Pancreas (tissue), 10 donors: ENCODE results near the gene OR6V1. TPM values are rescaled to one million over a fixed set of nuclear protein-coding genes. Genes with fewer than 3 reads are reported as not detected.
"Not testable (repeated sequence)": the region's sequence is repeated elsewhere in the genome, so short reads cannot be mapped to it uniquely, and the experiment has no call there.

Source experiments
- ATAC-seq, 4 donors: fragments of 200-7000 bp; cut with Tn5 transposase; one replicate each; pipeline versions ENCODE4 v1.8.0 to v1.9.1; 2020; ENCODE audit warnings: mild to moderate bottlenecking in 4 of 4, moderate library complexity in 4 of 4
- DNase-seq, 6 donors: peaks; one replicate each; pipeline ENCODE4 v3.0.0-alpha.2; 2020
- FAIRE-seq: peaks from 2 replicates; lab custom pipeline; 2012; peaks lifted over from hg19 to GRCh38; lab: Jason Lieb, UNC
- H3K27ac ChIP-seq, 4 donors: fragments of 200-600 bp; sonication (generic); 1 replicate in 3 of 4; 2 replicates in 1 of 4; pipeline versions ENCODE4 v1.5.0 to v1.8.0; 2020
- H3K27me3 ChIP-seq, 4 donors: fragments of 200-600 bp; one replicate each; pipeline ENCODE4 v1.8.0; 2021
- H3K36me3 ChIP-seq, 3 donors: fragments of 200-600 bp; sonication (generic) in 1 of 3; one replicate each; pipeline versions ENCODE4 v1.5.0 to v1.8.0; 2020 to 2021
- H3K4me1 ChIP-seq, 3 donors: fragments of 200-600 bp; one replicate each; pipeline ENCODE4 v1.8.0; 2021
- H3K4me3 ChIP-seq, 4 donors: fragments of 200-600 bp; sonication (generic) in 2 of 4; one replicate each; pipeline versions ENCODE4 v1.5.0 to v1.8.0; 2020 to 2021
- H3K9me3 ChIP-seq, 4 donors: fragments of 200-600 bp; one replicate each; pipeline ENCODE4 v1.8.0; 2021
- WGBS, 2 donors: extraction: QIAGEN DNeasy Blood & Tissue Kit; methylation state at CpG; one replicate each; pipeline ENCODE4 v1.1.7; 2013; 5-methylcytosine and 5-hydroxymethylcytosine counted together
- intact Hi-C, 3 donors: fragments of 100-400 bp; cut with DNase I; formaldehyde crosslinking; loops; one replicate each; pipeline versions ENCODE4 v1.11.1 to v1.14.2; 2022
- polyA plus RNA-seq, 2 donors: library from polyadenylated mRNA; stranded (reverse); fragments of 200-250 nt; gene quantifications; one replicate each; pipeline ENCODE4 v1.2.3, GENCODE V29; 2013
- total RNA-seq, 6 donors: library from RNA; stranded (reverse); fragmentation: NEBNext Ultra II Directional in 4 of 6; extraction: Animal tissue kit (Norgen Biotek cat#: 25700) in 4 of 6; gene quantifications; one replicate each; pipeline versions ENCODE4 v1.2.1 to v1.2.4, GENCODE V29; 2021 to 2023
- TF ChIP-seq, protein P1 (sequence below), 4 donors: fragments of 200-600 bp; sonication (generic) in 3 of 4; IDR thresholded peaks; one replicate each; pipeline versions ENCODE4 v1.5.0 to v1.8.0; 2021; ENCODE audit warnings: antibody characterized with exemption in 4 of 4
- donor health status: healthy with polysubstance abuse.
- donor health status: DM: no; HTN: no; CAD: no; lungs with moderate emphysema.
- donor health status: DM: no; HTN: no; CAD: no.
- donor health status: control.
- donor health status: control.
- donor health status: Bipolar disorder and iron deficiency.
- donor health status: DM: yes; HTN: yes; CAD: no.
- donor health status: DM: no; HTN: no; CAD: no.
- donor health status: DM: no; HTN: no; CAD: no.
- donor health status: DM: yes; HTN: yes; CAD: no.

The OR6V1 gene
- total and polyA plus RNA-seq, 8 donors, result not detected

GRCh38 chr7:143073556-143073955, 21.4 kb downstream of the OR6V1 start:
- TF ChIP-seq, protein P1, sequence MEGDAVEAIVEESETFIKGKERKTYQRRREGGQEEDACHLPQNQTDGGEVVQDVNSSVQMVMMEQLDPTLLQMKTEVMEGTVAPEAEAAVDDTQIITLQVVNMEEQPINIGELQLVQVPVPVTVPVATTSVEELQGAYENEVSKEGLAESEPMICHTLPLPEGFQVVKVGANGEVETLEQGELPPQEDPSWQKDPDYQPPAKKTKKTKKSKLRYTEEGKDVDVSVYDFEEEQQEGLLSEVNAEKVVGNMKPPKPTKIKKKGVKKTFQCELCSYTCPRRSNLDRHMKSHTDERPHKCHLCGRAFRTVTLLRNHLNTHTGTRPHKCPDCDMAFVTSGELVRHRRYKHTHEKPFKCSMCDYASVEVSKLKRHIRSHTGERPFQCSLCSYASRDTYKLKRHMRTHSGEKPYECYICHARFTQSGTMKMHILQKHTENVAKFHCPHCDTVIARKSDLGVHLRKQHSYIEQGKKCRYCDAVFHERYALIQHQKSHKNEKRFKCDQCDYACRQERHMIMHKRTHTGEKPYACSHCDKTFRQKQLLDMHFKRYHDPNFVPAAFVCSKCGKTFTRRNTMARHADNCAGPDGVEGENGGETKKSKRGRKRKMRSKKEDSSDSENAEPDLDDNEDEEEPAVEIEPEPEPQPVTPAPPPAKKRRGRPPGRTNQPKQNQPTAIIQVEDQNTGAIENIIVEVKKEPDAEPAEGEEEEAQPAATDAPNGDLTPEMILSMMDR (IDR thresholded peaks at IDR 0.05), result no peak
- FAIRE-seq (no peak), ATAC-seq (no peak), DNase-seq (no peak)
- intact Hi-C loops, result no loop called here
- WGBS, 2 donors, result 58 to 60% methylated on average over 3 of the region's 3 CpGs
- Histone ChIP-seq H3K4me1 (no peaks in the 10 kb centered on the region), H3K4me3 (no peak overlapping the region), H3K36me3 (no peaks in the 10 kb centered on the region), H3K9me3 (no peaks in the 10 kb centered on the region), H3K27me3 (no peaks in the 10 kb centered on the region), H3K27ac (no peak overlapping the region)

- no peaks in the 10 kb centered on the region for H3K4me1 ChIP-seq
- no peak for FAIRE-seq
- H3K27ac ChIP-seq, result no peak overlapping the region
- H3K9me3 ChIP-seq, result no peaks in the 10 kb centered on the region
- no peak for DNase-seq
- H3K36me3 ChIP-seq, result no peaks in the 10 kb centered on the region
- intact Hi-C loops, result no loop called here
- no peak for ATAC-seq
- no peak overlapping the region for H3K4me3 ChIP-seq
- TF ChIP-seq, protein P1 (IDR thresholded peaks at IDR 0.05), result no peak
- H3K27me3 ChIP-seq, result no peaks in the 10 kb centered on the region
Measured at GRCh38 chr7:143074141-143074540, 22.0 kb downstream of the OR6V1 start.

GRCh38 chr7:143085109-143085508, 33.0 kb downstream of the OR6V1 start:
- Histone ChIP-seq H3K27ac (no peak overlapping the region), H3K27me3 (no peaks in the 10 kb centered on the region), H3K36me3 (no peaks in the 10 kb centered on the region), H3K4me3 (no peak overlapping the region), H3K4me1 (no peaks in the 10 kb centered on the region), H3K9me3 (no peaks in the 10 kb centered on the region)
- intact Hi-C loops, result no loop called here
- no peak for FAIRE-seq
- no peak for DNase-seq
- TF ChIP-seq, protein P1 (IDR thresholded peaks at IDR 0.05), result no peak
- WGBS, 2 donors, result 60 to 79% methylated on average over 1 of the region's 1 CpG
- ATAC-seq, result no peak

DNA sequence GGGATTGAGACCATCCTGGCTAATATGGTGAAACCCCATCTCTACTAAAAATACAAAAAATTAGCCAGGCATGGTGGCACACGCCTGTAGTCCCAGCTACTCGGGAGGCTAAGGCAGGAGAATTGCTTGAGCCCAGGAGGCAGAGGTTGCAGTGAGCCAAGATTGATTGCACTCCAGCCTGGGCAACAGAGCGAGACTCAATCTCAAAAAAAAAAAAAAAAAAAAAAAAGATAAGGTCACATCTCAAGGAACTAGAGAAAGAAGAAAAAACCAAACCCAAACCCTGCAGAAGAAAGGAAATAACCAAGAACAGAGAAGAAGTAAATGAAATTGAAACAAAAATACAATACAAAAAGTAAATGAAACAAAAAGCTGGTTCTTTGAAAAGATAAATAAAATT, 33.5 kb downstream of the OR6V1 start:
- H3K4me1 ChIP-seq, ATAC-seq, H3K36me3 ChIP-seq, H3K9me3 ChIP-seq, DNase-seq, H3K27me3 ChIP-seq, FAIRE-seq, H3K27ac ChIP-seq, H3K4me3 ChIP-seq, intact Hi-C loops: not testable (repeated sequence)
- WGBS, 2 donors, result 68 to 75% methylated on average over 3 of the region's 3 CpGs

- intact Hi-C loops, DNase-seq: not testable (repeated sequence)
- 73 to 78% methylated on average over 16 of the region's 16 CpGs for WGBS, 2 donors
Measured at GRCh38 chr7:143088549-143089231, 36.5 kb downstream of the OR6V1 start.

DNA sequence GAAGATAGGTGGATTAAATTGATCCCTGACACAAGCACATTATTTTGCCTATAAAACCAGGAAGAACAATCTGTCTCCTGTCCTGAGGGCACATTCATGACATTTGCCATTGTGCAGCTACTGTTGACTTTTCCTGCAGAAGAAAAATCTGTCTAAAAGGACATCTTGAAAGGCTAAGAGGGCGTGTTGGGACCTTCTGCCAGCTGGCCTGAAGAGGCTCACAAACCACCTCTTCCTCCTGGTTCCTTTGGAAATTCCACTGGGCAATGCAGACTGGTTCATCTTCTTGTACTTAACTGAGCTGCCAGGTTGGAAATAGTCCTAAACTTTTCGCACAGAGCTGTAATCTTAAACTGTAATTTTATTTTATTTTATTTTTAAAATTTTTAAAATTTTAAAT, 44.0 kb downstream of the OR6V1 start:
- H3K4me3 ChIP-seq, result no peak overlapping the region
- H3K9me3 ChIP-seq, result no peaks in the 10 kb centered on the region
- no peak for FAIRE-seq
- no peak for ATAC-seq
- WGBS, 2 donors, result 79 to 81% methylated on average over 2 of the region's 2 CpGs
- H3K36me3 ChIP-seq, result no peaks in the 10 kb centered on the region
- no peak for DNase-seq
- no peaks in the 10 kb centered on the region for H3K4me1 ChIP-seq
- no peaks in the 10 kb centered on the region for H3K27me3 ChIP-seq
- intact Hi-C loops, result no loop called here
- H3K27ac ChIP-seq, result no peak overlapping the region
- TF ChIP-seq, protein P1 (IDR thresholded peaks at IDR 0.05), result no peak

More at GRCh38 chr7:143088549-143089231, 36.5 kb downstream of the OR6V1 start:
- H3K9me3 ChIP-seq, FAIRE-seq, H3K27ac ChIP-seq, ATAC-seq, H3K27me3 ChIP-seq, H3K4me1 ChIP-seq, H3K4me3 ChIP-seq, H3K36me3 ChIP-seq: not testable (repeated sequence)

- WGBS, 2 donors, result 55 to 89% methylated on average over 1 of the region's 1 CpG
- intact Hi-C loops, H3K9me3 ChIP-seq, DNase-seq, H3K4me3 ChIP-seq, FAIRE-seq, H3K36me3 ChIP-seq, H3K27ac ChIP-seq, H3K27me3 ChIP-seq, H3K4me1 ChIP-seq, ATAC-seq: not testable (repeated sequence)
Measured at GRCh38 chr7:143099579-143099978, 47.4 kb downstream of the OR6V1 start.
